B cell (primary cell): ENCODE data around the gene ATAT1.

Experiments used
- CTCF ChIP-seq: fragments of 200-600 bp; IDR thresholded peaks from one replicate; pipeline ENCODE4 v1.8.0; 2022; ENCODE audit warnings: antibody characterized with exemption, mild to moderate bottlenecking
- EZH2 ChIP-seq: IDR thresholded peaks from 2 replicates; pipeline ENCODE4 v1.6.1; 2012; ENCODE audit warnings: borderline replicate concordance, low read depth, mild to moderate bottlenecking, moderate library complexity, low read length; ENCODE audit not compliant: insufficient read depth, poor library complexity, severe bottlenecking

- TF ChIP-seq CTCF (no peak), EZH2 (no peak)
These were observed 13.9 kb upstream of the ATAT1 start for GRCh38 chr6:30612687-30613248.
